ENCODE measurements around the gene COQ10B.
"Not testable (repeated sequence)": the region's sequence is repeated elsewhere in the genome, so short reads cannot be mapped to it uniquely, and the experiment has no call there.

COQ10B gene

GRCh38 chr2:197453123-197453913, at the start of gene COQ10B:
Gene COQ10B, plus strand, starts transcription at chr2:197453552. Its CDS starts 9 bp downstream, at chr2:197453561.
- peak; percentile 91 to 98 (median 94) for DNase-seq (ENCODE audit: low read depth in 3 of 3)

- no peak for DNase-seq (ENCODE audit: low read depth in 3 of 3)
Observed at GRCh38 chr2:197405582-197405981, 47.8 kb upstream of the COQ10B start.

GRCh38 chr2:197414039-197414438, 39.3 kb upstream of the COQ10B start:
- no peak for DNase-seq (ENCODE audit: low read depth in 3 of 3)

- DNase-seq (ENCODE audit: low read depth in 3 of 3): no peak
Observed at GRCh38 chr2:197414515-197414914, 38.8 kb upstream of the COQ10B start.

- no peak for DNase-seq (ENCODE audit: low read depth in 3 of 3)
Observed at GRCh38 chr2:197416268-197416667, 37.1 kb upstream of the COQ10B start.

GRCh38 chr2:197419438-197419837, 33.9 kb upstream of the COQ10B start:
- DNase-seq (ENCODE audit: low read depth in 3 of 3): no peak

GRCh38 chr2:197423307-197423706, 30.0 kb upstream of the COQ10B start:
- DNase-seq (ENCODE audit: low read depth in 3 of 3): no peak

GRCh38 chr2:197425550-197425949, 27.8 kb upstream of the COQ10B start:
- DNase-seq (ENCODE audit: low read depth in 3 of 3): no peak

- DNase-seq (ENCODE audit: low read depth in 3 of 3): no peak
Observed at GRCh38 chr2:197426723-197427603, 26.4 kb upstream of the COQ10B start.

GRCh38 chr2:197427986-197428385, 25.4 kb upstream of the COQ10B start:
- no peak for DNase-seq (ENCODE audit: low read depth in 3 of 3)

- no peak for DNase-seq (ENCODE audit: low read depth in 3 of 3)
Observed at GRCh38 chr2:197431858-197432257, 21.5 kb upstream of the COQ10B start.

GRCh38 chr2:197432527-197432926, 20.8 kb upstream of the COQ10B start:
- DNase-seq (ENCODE audit: low read depth in 3 of 3): not testable (repeated sequence)

GRCh38 chr2:197433780-197434438, 19.4 kb upstream of the COQ10B start:
- no peak for DNase-seq (ENCODE audit: low read depth in 3 of 3)

GRCh38 chr2:197434541-197435513, 18.5 kb upstream of the COQ10B start, which contains the start of gene SF3B1:
Gene SF3B1, minus strand, starts transcription at chr2:197435028. Its CDS starts 29 bp downstream, at chr2:197434999.
- DNase-seq (ENCODE audit: low read depth in 3 of 3): peak; percentile 97 to 98 (median 98)

- no peak for DNase-seq (ENCODE audit: low read depth in 3 of 3)
Observed at GRCh38 chr2:197435598-197436420, 17.5 kb upstream of the COQ10B start.

GRCh38 chr2:197437380-197437779, 16.0 kb upstream of the COQ10B start:
- DNase-seq (ENCODE audit: low read depth in 3 of 3): no peak

GRCh38 chr2:197442857-197443256, 10.5 kb upstream of the COQ10B start:
- no peak for DNase-seq (ENCODE audit: low read depth in 3 of 3)

GRCh38 chr2:197445746-197446145, 7.6 kb upstream of the COQ10B start:
- DNase-seq (ENCODE audit: low read depth in 3 of 3): no peak

- DNase-seq (ENCODE audit: low read depth in 3 of 3): no peak
Observed at GRCh38 chr2:197446844-197447243, 6.5 kb upstream of the COQ10B start.

GRCh38 chr2:197450465-197450864, 2.9 kb upstream of the COQ10B start:
- DNase-seq (ENCODE audit: low read depth in 3 of 3): no peak

All from stimulated activated CD4-positive, alpha-beta T cell treated with anti-CD3 and anti-CD28 coated beads, TNF-alpha, amount 100 ng/mL, for 24 hours (primary cell).